Activated naive CD4-positive, alpha-beta T cell treated with anti-CD3 and anti-CD28 coated beads, Interleukin-2, amount 50 U/mL, for 72 hours (primary cell): ENCODE results near the gene NKIRAS2. TPM values are rescaled to one million over a fixed set of nuclear protein-coding genes. Genes with fewer than 3 reads are reported as not detected.
"Not testable (repeated sequence)": the region's sequence is repeated elsewhere in the genome, so short reads cannot be mapped to it uniquely, and the experiment has no call there.

ENCODE experiments used
- ATAC-seq, 2 donors: fragments of 150-1000 bp; cut with Tn5 transposase; 2 replicates each; pipeline ENCODE4 v1.10.0; 2021; ENCODE audit warnings: mild to moderate bottlenecking in 2 of 2, moderate library complexity in 2 of 2
- DNase-seq, 2 donors: peaks; one replicate each; pipeline ENCODE4 v3.0.0; 2021 to 2022; ENCODE audit warnings: low spot score in 2 of 2
- H3K27ac Mint-ChIP-seq, 2 donors: one replicate each; pipeline ENCODE4 v1.8.0; 2022; ENCODE audit warnings: mild to moderate bottlenecking in 2 of 2, mixed read lengths in 2 of 2
- H3K36me3 Mint-ChIP-seq, 2 donors: one replicate each; pipeline ENCODE4 v1.8.0; 2022; ENCODE audit warnings: mixed read lengths in 2 of 2
- H3K9me3 Mint-ChIP-seq, 2 donors: one replicate each; pipeline ENCODE4 v1.8.0; 2022; ENCODE audit warnings: mixed read lengths in 2 of 2
- total RNA-seq, 2 donors: library from RNA; stranded (reverse); gene quantifications; one replicate each; pipeline ENCODE4 v1.2.3, GENCODE V29; 2022

The NKIRAS2 gene
- total RNA-seq, 2 donors from 2014 or later: 16.7 to 17.5 TPM

GRCh38 chr17:41987642-41988041 is 32.2 kb upstream of the NKIRAS2 start:
- H3K9me3 Mint-ChIP-seq: no peaks in the 10 kb centered on the region
- peaks cover 0 to 28% of the 10 kb centered on the region in 2 donors for H3K36me3 Mint-ChIP-seq
- no peak for DNase-seq
- peak; percentile 92 to 94 for ATAC-seq
- peak overlapping the region; percentile 34 to 65 for H3K27ac Mint-ChIP-seq

- ATAC-seq (no peak), DNase-seq (no peak)
- Mint-ChIP-seq H3K36me3 (peaks cover 0 to 26% of the 10 kb centered on the region in 2 donors), H3K9me3 (no peaks in the 10 kb centered on the region), H3K27ac (peak overlapping the region; percentile 34 to 81)
These were observed 31.5 kb upstream of the NKIRAS2 start for GRCh38 chr17:41988418-41988817.

GRCh38 chr17:41989702-41990419 is 30.0 kb upstream of the NKIRAS2 start:
- ATAC-seq (no peak), DNase-seq (no peak)
- H3K36me3 Mint-ChIP-seq: peaks cover 2 to 22% of the 10 kb centered on the region in 2 donors
- H3K27ac Mint-ChIP-seq: peak overlapping the region in 1 of 2 donors; percentile 23
- H3K9me3 Mint-ChIP-seq: no peaks in the 10 kb centered on the region

- ATAC-seq: no peak
- no peaks in the 10 kb centered on the region for H3K9me3 Mint-ChIP-seq
- peaks cover 9 to 33% of the 10 kb centered on the region in 2 donors for H3K36me3 Mint-ChIP-seq
- DNase-seq: no peak
- H3K27ac Mint-ChIP-seq: peak overlapping the region in 1 of 2 donors; percentile 52
These were observed 27.3 kb upstream of the NKIRAS2 start for GRCh38 chr17:41992576-41992975.

GRCh38 chr17:41996855-41997164 is 23.1 kb upstream of the NKIRAS2 start:
- peak overlapping the region in 1 of 2 donors; percentile 75 for H3K27ac Mint-ChIP-seq
- peak in 1 of 2 donors; percentile 31 for ATAC-seq
- H3K9me3 Mint-ChIP-seq: no peaks in the 10 kb centered on the region
- DNase-seq: no peak
- peaks cover 9 to 20% of the 10 kb centered on the region in 2 donors for H3K36me3 Mint-ChIP-seq

GRCh38 chr17:41998497-41998896 is 21.4 kb upstream of the NKIRAS2 start:
- ATAC-seq (no peak), DNase-seq (no peak)
- no peaks in the 10 kb centered on the region for H3K9me3 Mint-ChIP-seq
- peaks cover 9 to 20% of the 10 kb centered on the region in 2 donors for H3K36me3 Mint-ChIP-seq
- peak overlapping the region in 1 of 2 donors; percentile 4 for H3K27ac Mint-ChIP-seq

GRCh38 chr17:42000413-42001133 is 19.3 kb upstream of the NKIRAS2 start:
- Mint-ChIP-seq H3K36me3 (peaks cover 5 to 14% of the 10 kb centered on the region in 2 donors), H3K27ac (peak overlapping the region; percentile 22 to 74), H3K9me3 (no peaks in the 10 kb centered on the region)
- DNase-seq (no peak), ATAC-seq (no peak)

GRCh38 chr17:42001729-42002128 is 18.2 kb upstream of the NKIRAS2 start:
- peaks cover 0 to 4% of the 10 kb centered on the region in 2 donors for H3K36me3 Mint-ChIP-seq
- ATAC-seq (no peak), DNase-seq (no peak)
- peak overlapping the region in 1 of 2 donors; percentile 74 for H3K27ac Mint-ChIP-seq
- no peaks in the 10 kb centered on the region for H3K9me3 Mint-ChIP-seq

- DNase-seq (no peak), ATAC-seq (no peak)
- Mint-ChIP-seq H3K9me3 (no peaks in the 10 kb centered on the region), H3K36me3 (no peaks in the 10 kb centered on the region), H3K27ac (no peak overlapping the region)
These were observed 17.6 kb upstream of the NKIRAS2 start for GRCh38 chr17:42002175-42002791.

GRCh38 chr17:42002792-42003301 is 17.0 kb upstream of the NKIRAS2 start:
- Mint-ChIP-seq H3K27ac (no peak overlapping the region), H3K9me3 (no peaks in the 10 kb centered on the region), H3K36me3 (no peaks in the 10 kb centered on the region)
- ATAC-seq (no peak), DNase-seq (no peak)

- DNase-seq (no peak), ATAC-seq (no peak)
- Mint-ChIP-seq H3K27ac (peak overlapping the region in 1 of 2 donors; percentile 72), H3K36me3 (no peaks in the 10 kb centered on the region), H3K9me3 (no peaks in the 10 kb centered on the region)
These were observed 14.7 kb upstream of the NKIRAS2 start for GRCh38 chr17:42005166-42005565.

- ATAC-seq: no peak
- H3K36me3 Mint-ChIP-seq: no peaks in the 10 kb centered on the region
- no peak overlapping the region for H3K27ac Mint-ChIP-seq
- H3K9me3 Mint-ChIP-seq: no peaks in the 10 kb centered on the region
- DNase-seq: no peak
These were observed 10.7 kb upstream of the NKIRAS2 start for GRCh38 chr17:42009170-42009569.

- H3K9me3 Mint-ChIP-seq, DNase-seq, H3K36me3 Mint-ChIP-seq, ATAC-seq: not testable (repeated sequence)
- H3K27ac Mint-ChIP-seq: peak overlapping the region in 1 of 2 donors; percentile 54
These were observed 9.6 kb upstream of the NKIRAS2 start for GRCh38 chr17:42010266-42010680.

- ATAC-seq (no peak), DNase-seq (no peak)
- peaks cover 0 to 2% of the 10 kb centered on the region in 2 donors for H3K36me3 Mint-ChIP-seq
- H3K27ac Mint-ChIP-seq: peak overlapping the region; percentile 4 to 54
- H3K9me3 Mint-ChIP-seq: no peaks in the 10 kb centered on the region
These were observed 8.9 kb upstream of the NKIRAS2 start for GRCh38 chr17:42010898-42011516.

GRCh38 chr17:42012363-42012762 is 7.5 kb upstream of the NKIRAS2 start:
- H3K27ac Mint-ChIP-seq: not testable (repeated sequence)

GRCh38 chr17:42013740-42014139 is 6.2 kb upstream of the NKIRAS2 start:
- ATAC-seq, DNase-seq, H3K9me3 Mint-ChIP-seq: not testable (repeated sequence)
- Mint-ChIP-seq H3K36me3 (peaks cover 12 to 25% of the 10 kb centered on the region in 2 donors), H3K27ac (peak overlapping the region in 1 of 2 donors; percentile 8)

More at GRCh38 chr17:42012363-42012762, 7.5 kb upstream of the NKIRAS2 start:
- ATAC-seq, H3K9me3 Mint-ChIP-seq, DNase-seq: not testable (repeated sequence)
- peaks cover 11 to 15% of the 10 kb centered on the region in 2 donors for H3K36me3 Mint-ChIP-seq
